Measurements from ENCODE around the gene C16orf95. TPM values are rescaled to one million over a fixed set of nuclear protein-coding genes. Genes with fewer than 3 reads are reported as not detected.

C16orf95 gene
- total and polyA plus RNA-seq, 4 donors: 0.48 to 4.3 (median 2.1) TPM

- peaks cover 0 to 58% (median 5%) of the 10 kb centered on the region in 4 donors for H3K36me3 ChIP-seq (ENCODE audit: control insufficient read depth in 4 of 4, insufficient read depth in 4 of 4, low read length in 4 of 4)
- no peak for TF ChIP-seq CTCF (IDR thresholded peaks at IDR 0.05; ENCODE audit: control extremely low read depth, extremely low read depth)
These were observed 18.6 kb upstream of the C16orf95 start for GRCh38 chr16:87335625-87336433.

GRCh38 chr16:87334651-87335624, 17.7 kb upstream of the C16orf95 start:
- Histone ChIP-seq H3K27me3 (ENCODE audit: control insufficient read depth in 3 of 3, insufficient read depth in 3 of 3, low read length in 2 of 3) (no peaks in the 10 kb centered on the region), H3K4me1 (ENCODE audit: control insufficient read depth in 5 of 5, insufficient read depth in 5 of 5, low read length in 5 of 5) (no peaks in the 10 kb centered on the region), H3K9ac (ENCODE audit: insufficient read depth in 1 of 2, low read length in 2 of 2) (no peak overlapping the region), H3K9me3 (ENCODE audit: control insufficient read depth in 4 of 4, insufficient read depth in 3 of 4, low read length in 3 of 4) (no peaks in the 10 kb centered on the region), H3K36me3 (ENCODE audit: control insufficient read depth in 4 of 4, insufficient read depth in 4 of 4, low read length in 4 of 4) (peaks cover 0 to 67% (median 5%) of the 10 kb centered on the region in 4 donors), H3K27ac (ENCODE audit: low read depth in 1 of 2, low read length in 1 of 2) (no peak overlapping the region), H3K4me3 (no peak overlapping the region)
- no peak for DNase-seq
- 93% methylated on average over 29 of the region's 29 CpGs for WGBS, 2 donors
- TF ChIP-seq CTCF (IDR thresholded peaks at IDR 0.05; ENCODE audit: control extremely low read depth, extremely low read depth): no peak
- ATAC-seq (ENCODE audit: insufficient read depth, low FRiP score): no peak

More at GRCh38 chr16:87335625-87336433, 18.6 kb upstream of the C16orf95 start:
- Histone ChIP-seq H3K9me3 (ENCODE audit: control insufficient read depth in 4 of 4, insufficient read depth in 3 of 4, low read length in 3 of 4) (no peaks in the 10 kb centered on the region), H3K4me3 (no peak overlapping the region), H3K9ac (ENCODE audit: insufficient read depth in 1 of 2, low read length in 2 of 2) (no peak overlapping the region), H3K27me3 (ENCODE audit: control insufficient read depth in 3 of 3, insufficient read depth in 3 of 3, low read length in 2 of 3) (no peaks in the 10 kb centered on the region), H3K4me1 (ENCODE audit: control insufficient read depth in 5 of 5, insufficient read depth in 5 of 5, low read length in 5 of 5) (no peaks in the 10 kb centered on the region), H3K27ac (ENCODE audit: low read depth in 1 of 2, low read length in 1 of 2) (no peak overlapping the region)
- 87 to 88% methylated on average over 19 of the region's 19 CpGs for WGBS, 2 donors
- DNase-seq (no peak), ATAC-seq (ENCODE audit: insufficient read depth, low FRiP score) (no peak)

- no peak overlapping the region for H3K9ac ChIP-seq (ENCODE audit: insufficient read depth in 1 of 2, low read length in 2 of 2)
- no peaks in the 10 kb centered on the region for H3K4me1 ChIP-seq (ENCODE audit: control insufficient read depth in 5 of 5, insufficient read depth in 5 of 5, low read length in 5 of 5)
- H3K4me3 ChIP-seq: no peak overlapping the region
- H3K27ac ChIP-seq (ENCODE audit: low read depth in 1 of 2, low read length in 1 of 2): no peak overlapping the region
- peaks cover 0 to 72% (median 6%) of the 10 kb centered on the region in 4 donors for H3K36me3 ChIP-seq (ENCODE audit: control insufficient read depth in 4 of 4, insufficient read depth in 4 of 4, low read length in 4 of 4)
- no peak for DNase-seq
- H3K9me3 ChIP-seq (ENCODE audit: control insufficient read depth in 4 of 4, insufficient read depth in 3 of 4, low read length in 3 of 4): no peaks in the 10 kb centered on the region
- WGBS, 2 donors: 94 to 95% methylated on average over 40 to 41 of the region's 41 CpGs
- no peak for ATAC-seq (ENCODE audit: insufficient read depth, low FRiP score)
- H3K27me3 ChIP-seq (ENCODE audit: control insufficient read depth in 3 of 3, insufficient read depth in 3 of 3, low read length in 2 of 3): no peaks in the 10 kb centered on the region
- TF ChIP-seq CTCF (IDR thresholded peaks at IDR 0.05; ENCODE audit: control extremely low read depth, extremely low read depth): no peak
These were observed 16.6 kb upstream of the C16orf95 start for GRCh38 chr16:87333581-87334331.

All from lung (tissue), 12 donors.